ENCODE results near the gene SMAD6.
A peak's percentile ranks its signal among the peaks of the same experiment; 100 is the strongest.

The SMAD6 gene

DNA sequence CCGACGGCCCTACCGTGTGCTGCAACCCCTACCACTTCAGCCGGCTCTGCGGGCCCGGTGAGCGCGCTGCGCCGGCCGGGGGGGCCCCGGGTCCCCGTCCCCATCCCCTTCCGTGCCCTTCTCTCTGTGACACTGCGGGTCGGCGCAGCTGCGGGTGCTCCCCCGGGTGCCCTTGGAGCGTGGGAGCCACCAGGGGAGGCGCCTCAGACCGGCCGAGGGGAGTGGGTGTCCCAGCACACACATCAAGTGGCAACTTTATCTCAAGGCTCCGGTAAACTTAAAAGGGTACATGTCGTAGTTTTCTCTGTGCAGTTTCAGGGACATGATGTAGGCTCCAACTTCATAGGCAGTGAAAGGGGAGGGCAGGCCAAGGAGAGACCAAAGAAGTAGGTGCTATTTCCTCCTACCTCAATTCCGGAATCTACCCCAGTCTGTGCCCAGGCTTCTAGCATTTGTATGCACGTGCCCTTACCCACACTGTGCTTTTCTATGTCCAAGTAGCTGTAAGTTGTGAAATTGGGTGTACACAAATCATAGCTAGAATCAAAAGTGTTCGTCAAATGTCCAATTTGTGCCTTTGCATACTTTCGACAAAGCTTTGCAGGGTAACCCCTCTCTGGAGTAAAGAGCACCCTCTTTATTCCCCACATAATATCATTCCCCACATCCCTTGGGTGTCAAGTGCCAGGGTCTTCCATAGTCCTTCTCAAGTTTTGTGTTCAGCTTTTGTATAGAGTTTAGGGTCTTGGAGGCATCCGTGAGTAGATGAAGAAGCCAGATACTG, 2.2 kb downstream of the SMAD6 start:
- peak; percentile 17 for DNase-seq

DNA sequence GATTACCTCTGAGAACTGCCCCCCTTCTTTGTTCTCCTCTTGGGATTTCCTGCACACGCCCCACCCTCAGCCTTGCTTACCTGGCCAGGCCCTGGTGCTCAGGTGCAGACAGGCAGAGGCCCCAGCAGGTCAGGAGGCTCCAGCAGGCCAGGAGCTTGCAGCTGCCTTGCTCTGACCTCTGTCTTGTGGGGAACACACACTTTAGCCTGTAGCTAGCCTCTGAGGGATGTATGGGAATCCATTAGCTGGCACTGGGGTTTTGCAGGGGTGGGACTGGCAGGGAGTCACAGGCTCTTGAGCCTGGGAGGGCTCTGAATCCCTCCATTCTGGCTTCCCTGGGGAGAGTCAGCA, 2.7 kb downstream of the SMAD6 start:
- no peak for DNase-seq

- DNase-seq: peak; percentile 35
Observed at GRCh38 chr15:66705277-66706146, 3.5 kb downstream of the SMAD6 start.

DNA sequence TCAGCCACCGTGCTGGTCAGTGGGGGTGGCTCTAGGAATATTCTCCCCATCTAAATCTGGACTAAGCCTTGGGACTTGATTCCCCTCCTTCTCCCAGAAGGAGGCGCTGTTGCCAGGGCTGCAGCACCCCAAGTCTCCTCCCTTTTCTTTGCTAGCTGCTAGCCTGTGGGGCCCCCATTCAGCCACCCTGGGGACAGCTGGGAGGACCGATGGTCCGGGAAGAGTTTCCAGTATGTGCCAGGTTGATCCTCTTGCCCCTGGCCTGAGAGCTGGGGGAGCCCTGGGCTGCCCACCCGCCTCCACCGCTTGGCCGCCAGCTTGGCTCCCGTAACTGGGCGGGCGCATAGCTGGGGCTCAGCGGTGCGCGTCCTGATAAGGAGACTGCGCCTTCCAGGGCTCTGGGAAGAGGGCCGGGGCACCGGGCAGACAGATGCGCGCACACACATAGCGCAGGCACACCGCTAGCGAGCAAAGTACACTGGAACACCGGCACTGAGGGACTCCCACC, 4.2 kb downstream of the SMAD6 start:
- no peak for DNase-seq

- no peak for DNase-seq
Observed at GRCh38 chr15:66706840-66707239, 4.8 kb downstream of the SMAD6 start.

GRCh38 chr15:66707310-66708082, 5.5 kb downstream of the SMAD6 start:
- no peak for DNase-seq

GRCh38 chr15:66708389-66708788, 6.4 kb downstream of the SMAD6 start:
- DNase-seq: no peak

GRCh38 chr15:66709884-66710283, 7.8 kb downstream of the SMAD6 start:
- no peak for DNase-seq

- DNase-seq: no peak
Observed at GRCh38 chr15:66711260-66711659, 9.2 kb downstream of the SMAD6 start.

- DNase-seq: peak; percentile 21
Observed at GRCh38 chr15:66711862-66712261, 9.8 kb downstream of the SMAD6 start.

DNA sequence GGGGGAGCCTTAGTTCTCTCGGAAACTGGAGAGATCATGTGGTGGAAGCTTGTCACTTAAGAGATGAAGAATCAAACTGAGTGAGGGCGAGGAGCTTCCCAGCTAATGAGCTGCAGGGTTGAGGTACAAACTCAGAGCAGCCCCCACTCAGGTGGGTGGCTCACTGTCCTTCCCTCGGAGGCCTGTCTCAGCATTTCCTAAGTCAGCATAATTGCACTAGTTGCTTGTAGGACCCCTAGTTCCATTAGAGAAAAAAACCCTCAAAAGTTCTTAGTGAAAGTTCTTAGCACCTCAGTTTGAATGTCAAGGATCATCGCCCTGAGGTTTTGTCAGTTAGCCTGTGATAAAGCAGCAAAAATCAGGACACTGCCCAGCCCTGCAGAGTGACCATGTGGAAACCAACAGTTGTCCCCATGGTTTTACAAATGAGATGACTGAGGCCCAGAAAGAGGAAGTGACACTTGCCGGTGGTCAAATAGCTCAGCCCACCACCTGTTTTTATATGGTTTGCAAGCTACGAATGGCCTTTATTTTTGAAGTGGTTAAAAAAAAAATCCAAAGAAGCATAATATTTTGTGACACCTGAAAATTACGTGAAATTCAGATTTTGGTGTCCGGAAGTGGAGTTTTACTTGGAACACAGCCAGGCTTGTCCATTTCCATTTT, 11.9 kb downstream of the SMAD6 start:
- DNase-seq: peak; percentile 74

GRCh38 chr15:66714543-66714981, 12.5 kb downstream of the SMAD6 start:
- DNase-seq: no peak

GRCh38 chr15:66715181-66715624, 13.2 kb downstream of the SMAD6 start:
- DNase-seq: no peak

DNA sequence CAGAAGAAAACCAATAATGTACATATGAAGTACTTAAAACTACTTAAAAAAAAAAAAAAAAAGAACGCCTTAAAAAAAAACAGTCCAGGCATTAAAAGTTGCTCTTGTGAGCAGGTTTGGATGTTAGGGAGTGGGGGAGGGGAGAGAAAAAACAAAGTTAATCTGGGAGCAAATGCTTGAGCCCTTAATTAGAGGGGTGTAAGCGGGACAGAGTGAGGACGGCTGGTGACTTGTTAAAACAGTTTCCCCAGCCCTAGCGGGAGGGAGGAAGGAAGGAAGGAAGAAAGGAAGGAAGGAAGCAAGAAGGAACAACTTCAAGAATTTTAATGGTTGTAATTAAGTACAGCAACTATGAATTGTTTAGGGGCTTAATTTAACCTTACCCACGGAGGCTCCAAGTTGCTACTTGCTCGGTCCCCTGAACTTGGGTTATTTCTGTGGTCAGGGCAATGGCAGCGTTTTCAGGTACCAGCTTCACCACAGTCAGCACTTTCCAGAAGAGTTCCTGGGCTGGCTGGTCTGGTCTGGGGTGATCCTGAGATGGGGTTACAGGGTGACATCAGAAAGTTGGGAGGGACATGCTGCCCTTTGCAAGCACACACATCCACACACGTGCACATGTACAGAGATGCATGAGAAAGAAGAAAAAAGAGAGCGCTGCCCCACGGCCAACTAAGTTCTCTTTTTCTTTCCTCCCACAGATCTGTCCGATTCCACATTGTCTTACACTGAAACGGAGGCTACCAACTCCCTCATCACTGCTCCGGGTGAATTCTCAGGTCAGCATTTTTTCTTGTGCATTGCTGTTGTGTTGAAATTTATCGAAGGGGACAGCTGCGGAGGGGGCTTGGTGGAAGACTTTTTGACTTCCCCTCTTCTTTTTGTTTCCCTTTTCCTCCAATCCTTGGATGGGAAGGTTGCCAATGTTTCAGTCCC, 14.0 kb downstream of the SMAD6 start:
- DNase-seq: peak; percentile 14

- DNase-seq: peak; percentile 8
Observed at GRCh38 chr15:66716656-66717020, 14.6 kb downstream of the SMAD6 start.

DNA sequence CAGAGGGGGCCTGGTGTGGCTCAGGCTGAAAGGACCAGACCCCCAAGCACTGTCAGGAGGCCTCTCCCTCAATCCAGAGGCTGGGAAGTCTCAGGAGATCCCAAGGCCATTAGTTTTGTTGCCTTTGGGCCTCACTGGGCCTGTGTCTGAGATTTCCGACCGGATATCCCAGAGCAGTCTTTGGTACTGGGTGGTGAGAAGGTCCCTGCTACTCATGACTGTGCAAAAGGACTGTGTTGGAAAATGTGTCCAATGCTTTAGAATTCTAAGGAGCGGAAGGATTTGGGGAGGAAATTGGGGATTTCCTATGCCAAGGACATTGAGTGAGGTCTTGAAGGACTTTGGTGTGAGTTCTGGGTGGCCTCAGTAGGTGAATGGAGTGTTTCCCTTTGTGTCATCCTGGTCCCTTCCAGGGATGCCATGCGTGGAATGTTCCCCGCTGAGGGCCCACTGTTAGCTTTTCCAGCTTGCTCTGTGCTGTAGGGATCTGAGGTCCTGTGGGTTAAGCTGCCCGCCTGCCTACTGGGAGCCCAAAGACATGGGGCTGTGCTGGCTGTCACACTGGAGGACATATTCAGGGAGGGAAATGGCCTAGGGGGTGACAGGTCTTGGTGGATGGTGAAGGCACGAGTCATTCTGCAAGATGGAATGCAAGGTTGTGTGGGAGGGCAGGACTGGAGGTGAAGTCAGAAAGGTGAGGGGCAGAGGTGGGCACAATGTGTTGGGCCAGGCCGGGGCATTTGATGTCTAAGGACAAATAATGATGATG, 16.4 kb downstream of the SMAD6 start:
- DNase-seq: no peak

DNA sequence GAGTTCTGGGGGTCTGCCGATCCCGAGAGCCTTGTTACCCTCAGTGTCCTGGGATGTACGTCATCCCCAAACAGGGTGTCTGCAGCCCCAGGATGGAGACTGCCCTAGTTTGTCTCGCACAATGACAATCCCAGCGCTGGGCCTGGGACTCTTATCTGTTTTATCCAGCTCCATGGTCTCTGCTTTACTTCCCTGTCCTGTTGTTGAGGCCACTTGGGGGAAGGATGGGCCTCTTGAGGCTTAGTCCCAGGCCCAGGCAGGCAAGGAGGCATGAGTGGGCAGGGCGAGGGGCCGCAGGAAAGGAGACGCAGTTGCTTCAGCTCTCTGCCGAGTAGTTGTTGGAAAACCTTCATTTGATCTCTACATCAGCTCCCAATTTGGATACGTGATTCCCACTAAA, 17.4 kb downstream of the SMAD6 start:
- no peak for DNase-seq

DNA sequence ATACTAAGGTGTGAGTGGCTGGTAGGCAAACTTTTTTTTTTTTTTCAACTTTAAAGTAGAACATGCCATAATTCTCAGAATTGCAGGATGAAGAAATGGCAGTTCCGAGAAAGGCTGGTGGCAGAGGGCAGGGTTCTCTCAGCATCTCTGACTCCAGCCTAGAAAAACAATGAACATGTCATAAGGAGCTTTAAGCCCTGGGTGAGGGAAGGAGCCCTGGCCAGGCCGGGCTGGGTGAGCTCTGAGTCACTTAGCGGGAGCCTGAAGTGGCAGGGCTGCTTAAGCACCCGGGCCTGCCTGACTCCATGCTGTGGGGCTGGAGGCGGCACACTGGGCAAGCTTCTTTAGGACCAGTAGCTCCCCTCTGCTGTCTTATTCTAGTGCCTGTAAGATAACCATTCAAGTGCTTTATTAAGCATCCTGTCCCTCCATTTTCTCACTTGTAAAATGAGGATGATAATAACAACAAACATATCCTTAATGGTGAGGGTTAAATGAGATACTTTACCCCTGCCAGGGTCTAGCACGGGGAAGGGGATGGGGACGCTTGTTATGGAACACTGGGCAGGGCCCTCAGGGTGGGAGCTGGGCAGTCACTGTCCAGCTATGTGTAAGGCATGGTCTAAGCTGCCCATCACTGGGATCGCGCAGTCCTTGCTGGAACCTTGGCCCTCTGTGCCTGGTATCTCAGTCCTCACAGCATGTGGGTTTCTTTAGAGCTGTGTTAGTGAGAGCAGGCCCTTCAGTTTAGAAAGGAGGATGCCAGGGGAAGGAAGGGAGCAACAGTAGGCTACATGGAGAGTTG, 18.4 kb downstream of the SMAD6 start:
- peak; percentile 95 for DNase-seq

GRCh38 chr15:66721020-66721419, 19.0 kb downstream of the SMAD6 start:
- no peak for DNase-seq

- DNase-seq: no peak
Observed at GRCh38 chr15:66721501-66721937, 19.5 kb downstream of the SMAD6 start.

Measured in MV-4-11 (cell line).